ENCODE data around the gene ADAM12. TPM values are rescaled to one million over a fixed set of nuclear protein-coding genes. Genes with fewer than 3 reads are reported as not detected.

The ADAM12 gene
- total RNA-seq, 2 donors from 2014 or later = 0.63 to 1.0 TPM

GRCh38 chr10:126223512-126224067, 164.7 kb downstream of the ADAM12 start:
- H3K27me3 Mint-ChIP-seq (ENCODE audit: low read depth) = no peaks in the 10 kb centered on the region
- no peaks in the 10 kb centered on the region for H3K36me3 Mint-ChIP-seq (ENCODE audit: insufficient read depth in 2 of 2)
- no peak overlapping the region for H3K27ac Mint-ChIP-seq
- no peak for ATAC-seq (replicated peaks in 1 of 2)
- no peak overlapping the region for H3K4me3 Mint-ChIP-seq
- no peak for DNase-seq
- H3K9me3 Mint-ChIP-seq = peaks cover 0 to 1% of the 10 kb centered on the region in 2 donors
- no peaks in the 10 kb centered on the region for H3K4me1 Mint-ChIP-seq (ENCODE audit: low read depth)

GRCh38 chr10:126222736-126223511, 165.4 kb downstream of the ADAM12 start:
- Mint-ChIP-seq H3K9me3 (peaks cover 0 to 1% of the 10 kb centered on the region in 2 donors), H3K4me3 (no peak overlapping the region), H3K4me1 (ENCODE audit: low read depth) (no peaks in the 10 kb centered on the region), H3K27ac (no peak overlapping the region), H3K27me3 (ENCODE audit: low read depth) (no peaks in the 10 kb centered on the region), H3K36me3 (ENCODE audit: insufficient read depth in 2 of 2) (no peaks in the 10 kb centered on the region)
- no peak for ATAC-seq (replicated peaks in 1 of 2)
- no peak for DNase-seq

GRCh38 chr10:126221874-126222273, 166.4 kb downstream of the ADAM12 start:
- H3K4me1 Mint-ChIP-seq (ENCODE audit: low read depth) = no peaks in the 10 kb centered on the region
- DNase-seq (no peak), ATAC-seq (replicated peaks in 1 of 2) (no peak)
- H3K9me3 Mint-ChIP-seq = peaks cover 0 to 1% of the 10 kb centered on the region in 2 donors
- H3K27ac Mint-ChIP-seq = no peak overlapping the region
- H3K36me3 Mint-ChIP-seq (ENCODE audit: insufficient read depth in 2 of 2) = no peaks in the 10 kb centered on the region
- H3K4me3 Mint-ChIP-seq = no peak overlapping the region
- H3K27me3 Mint-ChIP-seq (ENCODE audit: low read depth) = no peaks in the 10 kb centered on the region

GRCh38 chr10:126218778-126219649, 169.3 kb downstream of the ADAM12 start:
- H3K36me3 Mint-ChIP-seq (ENCODE audit: insufficient read depth in 2 of 2) = no peaks in the 10 kb centered on the region

GRCh38 chr10:126218174-126218573, 170.1 kb downstream of the ADAM12 start:
- DNase-seq = no peak
- Mint-ChIP-seq H3K4me3 (no peak overlapping the region), H3K27me3 (ENCODE audit: low read depth) (no peaks in the 10 kb centered on the region), H3K4me1 (ENCODE audit: low read depth) (no peaks in the 10 kb centered on the region), H3K9me3 (peaks cover 0 to 1% of the 10 kb centered on the region in 2 donors), H3K36me3 (ENCODE audit: insufficient read depth in 2 of 2) (no peaks in the 10 kb centered on the region), H3K27ac (no peak overlapping the region)
- ATAC-seq (replicated peaks in 1 of 2) = no peak

More at GRCh38 chr10:126218778-126219649, 169.3 kb downstream of the ADAM12 start:
- Mint-ChIP-seq H3K27me3 (ENCODE audit: low read depth) (no peaks in the 10 kb centered on the region), H3K4me1 (ENCODE audit: low read depth) (no peaks in the 10 kb centered on the region), H3K27ac (no peak overlapping the region), H3K9me3 (peaks cover 0 to 1% of the 10 kb centered on the region in 2 donors), H3K4me3 (no peak overlapping the region)
- DNase-seq (no peak), ATAC-seq (replicated peaks in 1 of 2) (no peak)

GRCh38 chr10:126216632-126216961, 171.7 kb downstream of the ADAM12 start:
- Mint-ChIP-seq H3K4me1 (ENCODE audit: low read depth) (no peaks in the 10 kb centered on the region), H3K4me3 (no peak overlapping the region), H3K27me3 (ENCODE audit: low read depth) (no peaks in the 10 kb centered on the region), H3K9me3 (peaks cover 0 to 1% of the 10 kb centered on the region in 2 donors), H3K36me3 (ENCODE audit: insufficient read depth in 2 of 2) (no peaks in the 10 kb centered on the region), H3K27ac (no peak overlapping the region)
- no peak for ATAC-seq (replicated peaks in 1 of 2)
- no peak for DNase-seq

GRCh38 chr10:126215746-126216631, 172.3 kb downstream of the ADAM12 start:
- Mint-ChIP-seq H3K27ac (no peak overlapping the region), H3K9me3 (peaks cover 0 to 1% of the 10 kb centered on the region in 2 donors), H3K4me3 (no peak overlapping the region), H3K4me1 (ENCODE audit: low read depth) (no peaks in the 10 kb centered on the region), H3K27me3 (ENCODE audit: low read depth) (no peaks in the 10 kb centered on the region), H3K36me3 (ENCODE audit: insufficient read depth in 2 of 2) (no peaks in the 10 kb centered on the region)
- DNase-seq (no peak), ATAC-seq (replicated peaks in 1 of 2) (no peak)

- no peak for DNase-seq
- Mint-ChIP-seq H3K27ac (no peak overlapping the region), H3K4me1 (ENCODE audit: low read depth) (no peaks in the 10 kb centered on the region), H3K36me3 (ENCODE audit: insufficient read depth in 2 of 2) (no peaks in the 10 kb centered on the region), H3K4me3 (no peak overlapping the region), H3K9me3 (no peaks in the 10 kb centered on the region), H3K27me3 (ENCODE audit: low read depth) (no peaks in the 10 kb centered on the region)
- no peak for ATAC-seq (replicated peaks in 1 of 2)
These were observed 173.6 kb downstream of the ADAM12 start for GRCh38 chr10:126214679-126215078.

GRCh38 chr10:126214021-126214420, 174.3 kb downstream of the ADAM12 start:
- Mint-ChIP-seq H3K27me3 (ENCODE audit: low read depth) (no peaks in the 10 kb centered on the region), H3K9me3 (no peaks in the 10 kb centered on the region), H3K4me1 (ENCODE audit: low read depth) (no peaks in the 10 kb centered on the region), H3K4me3 (no peak overlapping the region), H3K27ac (no peak overlapping the region), H3K36me3 (ENCODE audit: insufficient read depth in 2 of 2) (no peaks in the 10 kb centered on the region)
- DNase-seq = no peak
- ATAC-seq (replicated peaks in 1 of 2) = no peak

GRCh38 chr10:126212738-126213137, 175.5 kb downstream of the ADAM12 start:
- no peak overlapping the region for H3K4me3 Mint-ChIP-seq
- no peaks in the 10 kb centered on the region for H3K36me3 Mint-ChIP-seq (ENCODE audit: insufficient read depth in 2 of 2)
- H3K9me3 Mint-ChIP-seq = no peaks in the 10 kb centered on the region
- DNase-seq (no peak), ATAC-seq (replicated peaks in 1 of 2) (no peak)
- no peaks in the 10 kb centered on the region for H3K4me1 Mint-ChIP-seq (ENCODE audit: low read depth)
- no peak overlapping the region for H3K27ac Mint-ChIP-seq
- no peaks in the 10 kb centered on the region for H3K27me3 Mint-ChIP-seq (ENCODE audit: low read depth)

GRCh38 chr10:126210051-126210651, 178.1 kb downstream of the ADAM12 start:
- no peaks in the 10 kb centered on the region for H3K36me3 Mint-ChIP-seq (ENCODE audit: insufficient read depth in 2 of 2)
- H3K9me3 Mint-ChIP-seq = peaks cover 0 to 2% of the 10 kb centered on the region in 2 donors
- H3K4me3 Mint-ChIP-seq = no peak overlapping the region
- H3K4me1 Mint-ChIP-seq (ENCODE audit: low read depth) = no peaks in the 10 kb centered on the region
- DNase-seq (no peak), ATAC-seq (replicated peaks in 1 of 2) (no peak)
- no peak overlapping the region for H3K27ac Mint-ChIP-seq
- no peaks in the 10 kb centered on the region for H3K27me3 Mint-ChIP-seq (ENCODE audit: low read depth)

- H3K9me3 Mint-ChIP-seq = peaks cover 0 to 2% of the 10 kb centered on the region in 2 donors
- ATAC-seq (replicated peaks in 1 of 2) (no peak), DNase-seq (no peak)
- no peaks in the 10 kb centered on the region for H3K27me3 Mint-ChIP-seq (ENCODE audit: low read depth)
- H3K4me3 Mint-ChIP-seq = no peak overlapping the region
- H3K27ac Mint-ChIP-seq = no peak overlapping the region
- no peaks in the 10 kb centered on the region for H3K36me3 Mint-ChIP-seq (ENCODE audit: insufficient read depth in 2 of 2)
- no peaks in the 10 kb centered on the region for H3K4me1 Mint-ChIP-seq (ENCODE audit: low read depth)
These were observed 178.8 kb downstream of the ADAM12 start for GRCh38 chr10:126209451-126209850.

Data from activated T-cell treated with anti-CD3 and anti-CD28 coated beads, Interleukin-2, amount 50 U/mL, for 72 hours (primary cell).